K562 (cell line): ENCODE results near the gene OCA2. TPM values are rescaled to one million over a fixed set of nuclear protein-coding genes. Genes with fewer than 3 reads are reported as not detected.

Source experiments
- ATAC-seq: fragments of 200-7000 bp; cut with Tn5 transposase; 3 replicates; pipeline ENCODE4 v1.9.1; 2020; ENCODE audit warnings: moderate library complexity
- BruUV-seq: library from RNA; stranded (reverse); fragments of 400-500 nt; replicated peaks from 2 replicates; lab custom pipeline; 2021; lab: Mats Ljungman, UMichigan
- CTCF ChIA-PET: fragments of 300-600 bp; formaldehyde crosslinking; extraction: SDS; loops from one replicate; lab custom pipeline; 2021; ENCODE audit warnings: low intra/inter-chr PET ratio; lab: Yijun Ruan, JAX
- POLR2A ChIA-PET: fragments of 300-600, 350-650 bp; sonication (Branson Sonifier 250); formaldehyde crosslinking; extraction: SDS; loops from one replicate; lab custom pipeline; 2021; ENCODE audit warnings: antibody characterized with exemption, inconsistent platforms; lab: Yijun Ruan, JAX
- DNase-seq, 4 experiments: peaks; one replicate each; pipeline versions ENCODE4 v3.0.0 to v3.0.0-alpha.2; 2011 to 2018; ENCODE audit warnings: low spot score in 3 of 4, mixed read lengths in 3 of 4; ENCODE audit errors: extremely low read depth in 1 of 4
- FAIRE-seq: peaks from 2 replicates; lab custom pipeline; 2011; peaks lifted over from hg19 to GRCh38; lab: Jason Lieb, UNC
- H2AFZ ChIP-seq: 2 replicates; pipeline ENCODE4 v1.6.0; 2011; ENCODE audit warnings: low read depth, low read length, control low read depth, inconsistent platforms
- H3K27ac ChIP-seq: fragments of 200-600 bp; 3 replicates; pipeline ENCODE4 v1.8.0; 2011; ENCODE audit warnings: low read depth, mild to moderate bottlenecking, control low read depth, inconsistent platforms, low read length, moderate library complexity, mixed read lengths; ENCODE audit errors: extremely low read depth
- H3K27me3 ChIP-seq, 2 experiments: fragments of 300-600 bp in 1 of 2; 2 replicates in 1 of 2; 3 replicates in 1 of 2; pipeline versions ENCODE4 v1.6.0 to v1.8.0; 2011; ENCODE audit warnings: inconsistent platforms in 2 of 2, low read length in 2 of 2, mild to moderate bottlenecking in 1 of 2, mixed read lengths in 1 of 2, moderate library complexity in 1 of 2; ENCODE audit not compliant: control insufficient read depth in 2 of 2, insufficient read depth in 2 of 2
- H3K36me3 ChIP-seq: fragments of 300-600 bp; 3 replicates; pipeline ENCODE4 v1.8.0; 2011; ENCODE audit warnings: mild to moderate bottlenecking, low read length, inconsistent platforms; ENCODE audit not compliant: control insufficient read depth, insufficient read depth
- H3K4me1 ChIP-seq, 2 experiments: fragments of 200-600 bp in 1 of 2; replicated peaks in 1 of 2; 2 replicates in 1 of 2; 3 replicates in 1 of 2; pipeline versions ENCODE4 v1.5.1 to v1.8.0; 2011; ENCODE audit warnings: inconsistent platforms in 2 of 2, low read length in 2 of 2, mild to moderate bottlenecking in 1 of 2, mixed read lengths in 1 of 2, moderate library complexity in 1 of 2; ENCODE audit not compliant: control insufficient read depth in 2 of 2, insufficient read depth in 2 of 2
- H3K4me2 ChIP-seq: 2 replicates; pipeline ENCODE4 v1.6.1; 2011; ENCODE audit warnings: low read length, control low read depth, inconsistent platforms, mixed read lengths; ENCODE audit not compliant: insufficient read depth
- H3K4me3 ChIP-seq: fragments of 200-600 bp; sonication (generic), shearing (Covaris generic); 2 replicates; pipeline ENCODE4 v1.5.1; 2016; ENCODE audit warnings: control low read depth, inconsistent platforms
- H3K79me2 ChIP-seq: fragments of 200-600 bp; 3 replicates; pipeline ENCODE4 v1.8.0; 2011; ENCODE audit warnings: low read length, inconsistent platforms; ENCODE audit not compliant: control insufficient read depth, insufficient read depth
- H3K9ac ChIP-seq, 2 experiments: 2 replicates each; pipeline versions ENCODE4 v1.6.0 to v1.6.1; 2011; ENCODE audit warnings: low read depth in 2 of 2, low read length in 2 of 2, control low read depth in 1 of 2, inconsistent platforms in 1 of 2, mild to moderate bottlenecking in 1 of 2, mixed read lengths in 1 of 2; ENCODE audit not compliant: insufficient read depth in 1 of 2
- H3K9me1 ChIP-seq: one replicate; pipeline ENCODE4 v1.6.0; 2011; ENCODE audit warnings: inconsistent platforms, mild to moderate bottlenecking, low read length, moderate library complexity; ENCODE audit not compliant: control insufficient read depth, insufficient read depth
- H3K9me3 ChIP-seq: replicated peaks from 2 replicates; pipeline ENCODE4 v1.5.1; 2011; ENCODE audit warnings: low read depth, low read length, inconsistent platforms; ENCODE audit not compliant: control insufficient read depth, insufficient read depth
- H4K20me1 ChIP-seq: replicated peaks from 2 replicates; pipeline ENCODE4 v1.6.1; 2011; ENCODE audit warnings: low read length, inconsistent platforms, mixed read lengths; ENCODE audit not compliant: control insufficient read depth, insufficient read depth
- CEBPZ ChIP-seq: fragments of 150-350 bp; IDR thresholded peaks from 2 replicates; pipeline ENCODE4 v1.6.1; 2014; ENCODE audit warnings: low read depth, mild to moderate bottlenecking, low read length, borderline replicate concordance
- HDAC3 ChIP-seq: fragments of 450-650 bp; IDR thresholded peaks from 2 replicates; pipeline ENCODE4 v1.6.1; 2018; ENCODE audit warnings: borderline replicate concordance, mild to moderate bottlenecking, moderate library complexity; ENCODE audit not compliant: partially characterized antibody
- KHSRP ChIP-seq: fragments of 450-650 bp; IDR thresholded peaks from 2 replicates; pipeline ENCODE4 v1.6.1; 2017
- KLF16 ChIP-seq: IDR thresholded peaks from 2 replicates; pipeline ENCODE4 v1.6.1; 2016; ENCODE audit warnings: antibody characterized with exemption
- MAFG ChIP-seq: fragments of 450-650 bp; conservative IDR thresholded peaks from 2 replicates; pipeline ENCODE4 v1.6.1; 2016; ENCODE audit warnings: missing genetic modification characterization, missing compliant biosample characterization
- MBD1 ChIP-seq: fragments of 250-450 bp; sonication (Bioruptor Pico); IDR thresholded peaks from 2 replicates; pipeline ENCODE4 v1.8.0; 2022; ENCODE audit warnings: inconsistent platforms
- MCM7 ChIP-seq, 2 experiments: fragments of 450-650 bp; IDR thresholded peaks; 2 replicates each; pipeline ENCODE4 v1.6.1; 2016 to 2018
- SIX5 ChIP-seq, 2 experiments: IDR thresholded peaks; 2 replicates each; pipeline ENCODE4 v1.6.1; 2011; ENCODE audit warnings: low read length in 2 of 2, borderline replicate concordance in 1 of 2, low read depth in 1 of 2, mild to moderate bottlenecking in 1 of 2, moderate library complexity in 1 of 2; ENCODE audit not compliant: insufficient read depth in 1 of 2
- SUPT5H ChIP-seq: fragments of 450-650 bp; IDR thresholded peaks from 2 replicates; pipeline ENCODE4 v1.6.1; 2016
- TBP ChIP-seq: optimal IDR thresholded peaks from 2 replicates; pipeline ENCODE3; 2011; ENCODE audit warnings: low read depth, low read length, improper control_type of control experiment
- ZNF584 ChIP-seq: fragments of 200-800 bp; sonication (Bioruptor generic); IDR thresholded peaks from 2 replicates; pipeline ENCODE4 v1.6.1; 2016; ENCODE audit warnings: low read depth, mild to moderate bottlenecking, missing genetic modification characterization, missing compliant biosample characterization
- WGBS: fragments of 100-300 bp; shearing (Covaris generic); methylation state at CpG from one replicate; pipeline ENCODE4 v1.1.6; 2016; ENCODE audit warnings: low coverage, mixed read lengths; ENCODE audit not compliant: insufficient coverage; ENCODE audit errors: missing lambda C conversion rate; 5-methylcytosine and 5-hydroxymethylcytosine counted together
- in situ Hi-C: fragments of 300-500 bp; cut with MboI; formaldehyde crosslinking; loops from 4 replicates; pipeline ENCODE4 v1.15.0; 2018; ENCODE audit warnings: inconsistent platforms, mixed read lengths
- intact Hi-C: fragments of 100-400 bp; cut with micrococcal nuclease; formaldehyde crosslinking; loops from 2 replicates; pipeline ENCODE4 v1.14.2; 2022
- polyA plus RNA-seq, 8 experiments: library from polyadenylated mRNA; depleted of rRNA in 4 of 8; stranded (reverse) in 5 of 8; unstranded in 3 of 8; fragments of >200 nt; fragmentation: Nextera tagmentation in 2 of 8; fragmentation: Illumina TruSeq in 1 of 8; extraction: Ambion mirVana in 2 of 8; extraction: Trizol in 1 of 8; gene quantifications; 2 replicates each; pipeline versions ENCODE4 v1.2.1 to v1.2.3, GENCODE V29; 2011 to 2014; ENCODE audit warnings: inconsistent platforms in 1 of 8, missing spikeins in 1 of 8
- total RNA-seq, 7 experiments: library from RNA; depleted of rRNA in 6 of 7; stranded (reverse); fragments of >200 nt in 6 of 7; fragmentation: Illumina TruSeq in 2 of 7; extraction: Trizol in 2 of 7; gene quantifications; 2 replicates each; pipeline versions ENCODE4 v1.2.1 to v1.2.3, GENCODE V29; 2011 to 2021; ENCODE audit warnings: low replicate concordance in 1 of 7

The OCA2 gene
- total and polyA plus RNA-seq, 9 of the 15 experiments (the other 6 are each of a cell fraction or from before 2014, with no cell fraction given): 0.07 to 0.59 (median 0.17) TPM; not detected in 1

GRCh38 chr15:28004143-28005003 is 94.7 kb downstream of the OCA2 start:
- H3K4me3 ChIP-seq: no peak overlapping the region
- intact Hi-C loops (no loop called here), in situ Hi-C loops (no loop called here)
- H4K20me1 ChIP-seq: 0 out of 2 replicates have a peak, but pooled peaks cover 5% of the 10 kb centered on the region
- WGBS: 8% methylated on average over 20 of the region's 24 CpGs
- H3K4me2 ChIP-seq: no peak overlapping the region
- H3K4me1 ChIP-seq: peaks cover 0 to 8% of the 10 kb centered on the region in 2 experiments; a peak in 2 of 5 replicates
- TF ChIP-seq MBD1 (no peak), TBP (no peak), ZNF584 (no peak), CEBPZ (no peak), MCM7 (IDR thresholded peaks at IDR 0.05) (no peak), HDAC3 (no peak), KHSRP (no peak), KLF16 (no peak), SIX5 (IDR thresholded peaks at IDR 0.05; ENCODE audit: borderline replicate concordance in 1 of 2, insufficient read depth in 1 of 2, low read depth in 1 of 2, low read length in 2 of 2) (no peak), MAFG (tag) (no peak), SUPT5H (no peak)
- H3K9me3 ChIP-seq: no peaks in the 10 kb centered on the region
- FAIRE-seq (no peak), DNase-seq (no peak), ATAC-seq (no peak; the same call in 2 of the 3 replicates)
- no TSS peak for BruUV-seq
- H2AFZ ChIP-seq: no peak overlapping the region
- ChIA-PET CTCF (no interaction called here), POLR2A (interaction anchor here (0.7 kb wide), 1 partner anchor 955 kb away, joined by 3 read pairs; no protein-coding TSS in a partner anchor)
- H3K27ac ChIP-seq: no peak overlapping the region
- no peaks in the 10 kb centered on the region for H3K36me3 ChIP-seq
- H3K79me2 ChIP-seq: no peaks in the 10 kb centered on the region
- no peaks in the 10 kb centered on the region for H3K9me1 ChIP-seq
- H3K27me3 ChIP-seq: peaks cover 5 to 36% of the 10 kb centered on the region in 2 experiments; a peak in 4 of 5 replicates
- H3K9ac ChIP-seq: no peak overlapping the region
